GM13976 (cell line): ENCODE data around the gene CLBA1.

Source experiments
- DNase-seq: peaks from one replicate; pipeline ENCODE4 v3.0.0; 2012; ENCODE audit warnings: low spot score
- CTCF ChIP-seq: IDR thresholded peaks from 2 replicates; pipeline ENCODE4 v1.5.1; 2012; ENCODE audit warnings: borderline replicate concordance, mild to moderate bottlenecking; ENCODE audit not compliant: insufficient read depth; ENCODE audit errors: extremely low read depth, missing control alignments, control extremely low read depth
- in situ Hi-C: fragments of 300-500 bp; cut with MboI; formaldehyde crosslinking; loops from one replicate; pipeline ENCODE4 v1.12.0; 2022; ENCODE audit warnings: low sequenced_read_pairs, mixed read lengths, inconsistent platforms; ENCODE audit not compliant: unreplicated experiment

CLBA1 gene

DNA sequence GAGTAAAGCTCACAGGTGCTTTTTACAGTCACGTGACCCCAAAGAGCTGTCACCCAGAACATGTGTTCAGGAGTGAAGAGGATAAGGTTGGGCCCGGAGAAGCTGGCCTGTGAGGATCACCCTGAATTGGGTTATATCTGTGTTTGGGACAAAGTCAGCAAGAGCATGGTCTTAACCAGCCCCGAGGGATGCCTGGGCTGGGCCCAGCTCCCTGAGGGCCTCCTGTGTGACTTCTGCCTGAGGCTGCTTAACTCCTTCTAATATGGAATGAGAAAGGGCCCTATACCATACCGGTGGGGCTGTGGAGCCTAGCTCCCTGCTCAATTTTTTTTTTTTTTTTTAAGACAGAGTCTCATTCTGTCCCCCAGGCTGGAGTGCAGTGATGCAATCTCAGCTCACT, 32.8 kb downstream of the CLBA1 start:
- no peak for DNase-seq
- in situ Hi-C loops: no loop called here
- TF ChIP-seq CTCF: no peak

DNA sequence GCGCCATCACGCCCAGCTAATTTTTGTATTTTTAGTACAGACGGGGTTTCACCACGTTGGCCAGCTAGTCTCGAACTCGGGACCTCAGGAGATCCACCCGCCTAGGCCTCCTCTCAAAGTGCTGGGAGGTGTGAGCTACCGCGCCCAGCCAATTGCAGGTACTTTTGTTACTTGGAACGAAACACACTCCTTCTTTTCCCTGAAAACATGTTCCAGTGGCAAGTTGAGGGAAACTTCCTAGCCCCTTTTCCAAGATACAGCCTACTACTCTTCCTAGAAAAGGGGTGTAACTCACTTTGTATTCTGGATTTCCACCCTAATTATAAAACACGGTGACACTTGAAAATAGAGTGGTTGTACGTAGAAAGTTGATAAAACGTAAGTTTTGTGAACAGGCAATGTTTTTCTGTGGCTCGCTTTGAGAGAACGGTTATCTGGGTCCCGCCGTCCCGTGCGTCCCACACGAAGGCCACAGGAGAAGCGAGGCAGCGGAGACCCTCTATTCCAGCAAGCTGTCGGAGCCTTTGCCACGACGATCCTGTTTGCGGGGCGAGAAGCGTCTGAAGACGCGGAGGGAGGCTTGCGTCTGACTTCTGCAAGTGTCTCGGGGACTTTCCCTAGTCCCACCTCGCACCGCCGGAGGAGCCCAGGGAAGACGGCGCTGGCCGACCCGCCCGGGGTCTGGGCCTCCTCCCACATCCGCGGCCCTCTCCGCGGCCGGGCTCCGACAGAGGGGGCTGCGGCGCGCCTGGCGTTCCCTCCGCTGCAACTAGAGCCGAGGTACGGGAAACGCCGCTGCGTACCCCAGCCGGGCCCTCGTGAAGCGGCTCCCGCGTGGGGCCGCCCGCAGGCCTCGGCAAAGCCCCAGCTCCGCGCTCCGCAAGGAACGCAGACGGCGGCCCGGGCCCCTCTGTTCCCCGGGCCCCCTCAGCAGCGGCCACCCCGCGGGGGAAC, 34.5 kb downstream of the CLBA1 start:
- in situ Hi-C loops: no loop called here
- peak; percentile 63 for DNase-seq
- no peak for TF ChIP-seq CTCF

- DNase-seq: peak; percentile 100
- TF ChIP-seq CTCF: no peak
- in situ Hi-C loops: no loop called here
Measured at GRCh38 chr14:105020815-105021655, 35.4 kb downstream of the CLBA1 start, which contains the start of gene CDCA4. CDCA4 (minus strand) TSS chr14:105021083; CDS start chr14:105011929, 9,154 bp downstream.

- in situ Hi-C loops: no loop called here
- no peak for TF ChIP-seq CTCF
- no peak for DNase-seq
Measured at GRCh38 chr14:105021656-105022275, 36.2 kb downstream of the CLBA1 start.

- DNase-seq: no peak
- no peak for TF ChIP-seq CTCF
- in situ Hi-C loops: no loop called here
Measured at GRCh38 chr14:105022276-105022670, 36.7 kb downstream of the CLBA1 start.

GRCh38 chr14:105023144-105023543, 37.6 kb downstream of the CLBA1 start:
- no peak for TF ChIP-seq CTCF
- no peak for DNase-seq
- in situ Hi-C loops: no loop called here
